KMS-11 (cell line): ENCODE measurements around the gene SLC29A3.
A peak's percentile ranks its signal among the peaks of the same experiment; 100 is the strongest.

Experiments
- H2AFZ ChIP-seq: fragments of 200-600 bp; sonication (generic); 2 replicates; pipeline ENCODE4 v1.6.1; 2016; ENCODE audit warnings: antibody characterized with exemption, mixed run types, low read depth
- H3K27ac ChIP-seq: fragments of 200-600 bp; sonication (generic); 2 replicates; pipeline ENCODE4 v1.6.1; 2016; ENCODE audit warnings: mild to moderate bottlenecking, mixed run types
- H3K27me3 ChIP-seq: fragments of 200-600 bp; sonication (generic); 2 replicates; pipeline ENCODE4 v1.6.1; 2017; ENCODE audit warnings: mild to moderate bottlenecking, low read depth, mixed run types, moderate library complexity; ENCODE audit not compliant: insufficient read depth
- H3K36me3 ChIP-seq: fragments of 200-600 bp; sonication (generic); 2 replicates; pipeline ENCODE4 v1.6.1; 2017; ENCODE audit warnings: mild to moderate bottlenecking, mixed run types; ENCODE audit not compliant: insufficient read depth
- H3K4me1 ChIP-seq: fragments of 200-600 bp; sonication (generic); 2 replicates; pipeline ENCODE4 v1.6.1; 2016; ENCODE audit warnings: mild to moderate bottlenecking, low read depth, mixed run types; ENCODE audit not compliant: poor library complexity, severe bottlenecking
- H3K4me2 ChIP-seq: fragments of 200-600 bp; sonication (generic); 2 replicates; pipeline ENCODE4 v1.7.0; 2016; ENCODE audit warnings: mild to moderate bottlenecking, mixed run types
- H3K4me3 ChIP-seq: fragments of 200-600 bp; sonication (generic); IDR thresholded peaks from 2 replicates; pipeline ENCODE4 v1.6.1; 2017; ENCODE audit warnings: low read depth, low read length, mixed read lengths; ENCODE audit not compliant: insufficient read depth
- H3K79me2 ChIP-seq: fragments of 200-600 bp; sonication (generic); 2 replicates; pipeline ENCODE4 v1.6.1; 2016; ENCODE audit warnings: low read depth, mixed run types; ENCODE audit not compliant: insufficient read depth
- H3K9ac ChIP-seq: fragments of 200-600 bp; sonication (generic); 2 replicates; pipeline ENCODE4 v1.6.1; 2016; ENCODE audit warnings: mild to moderate bottlenecking, mixed run types
- H4K20me1 ChIP-seq: fragments of 200-600 bp; sonication (generic); 2 replicates; pipeline ENCODE4 v1.6.1; 2016; ENCODE audit warnings: mild to moderate bottlenecking, mixed run types; ENCODE audit not compliant: insufficient read depth
- CTCF ChIP-seq: fragments of 200-600 bp; sonication (generic); conservative IDR thresholded peaks from 2 replicates; pipeline ENCODE4 v1.6.1; 2017; ENCODE audit warnings: low read depth, mild to moderate bottlenecking, antibody characterized with exemption, low read length, moderate library complexity, mixed read lengths

SLC29A3 gene

DNA sequence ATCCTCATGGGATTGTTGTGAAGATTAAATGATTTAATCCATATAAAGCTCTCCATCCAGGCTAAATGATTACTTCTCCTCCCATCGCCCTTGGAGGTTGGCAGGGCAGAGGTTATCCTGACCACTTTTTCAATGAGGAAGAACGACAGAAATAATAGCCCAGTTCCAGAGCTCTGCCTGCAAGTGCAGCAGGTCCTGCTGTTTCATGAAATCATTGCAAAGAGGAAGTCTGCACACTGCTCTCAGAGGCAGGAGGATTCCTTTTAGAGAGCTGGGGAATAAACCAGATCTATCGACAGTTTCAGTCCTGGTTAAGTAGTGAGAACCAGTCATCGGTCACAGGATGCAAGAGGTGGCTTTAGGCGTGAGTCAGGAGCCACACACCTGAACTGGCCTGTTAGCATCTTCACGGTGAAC lies 52.7 kb downstream of the SLC29A3 start:
- H2AFZ ChIP-seq = no peak overlapping the region
- H3K4me1 ChIP-seq = no peaks in the 10 kb centered on the region
- H3K27ac ChIP-seq = no peak overlapping the region
- H3K36me3 ChIP-seq = no peaks in the 10 kb centered on the region
- no peaks in the 10 kb centered on the region for H3K27me3 ChIP-seq
- H3K79me2 ChIP-seq = no peaks in the 10 kb centered on the region
- no peaks in the 10 kb centered on the region for H4K20me1 ChIP-seq
- H3K4me2 ChIP-seq = no peak overlapping the region
- no peak overlapping the region for H3K9ac ChIP-seq
- TF ChIP-seq CTCF = no peak
- H3K4me3 ChIP-seq = no peak overlapping the region

DNA sequence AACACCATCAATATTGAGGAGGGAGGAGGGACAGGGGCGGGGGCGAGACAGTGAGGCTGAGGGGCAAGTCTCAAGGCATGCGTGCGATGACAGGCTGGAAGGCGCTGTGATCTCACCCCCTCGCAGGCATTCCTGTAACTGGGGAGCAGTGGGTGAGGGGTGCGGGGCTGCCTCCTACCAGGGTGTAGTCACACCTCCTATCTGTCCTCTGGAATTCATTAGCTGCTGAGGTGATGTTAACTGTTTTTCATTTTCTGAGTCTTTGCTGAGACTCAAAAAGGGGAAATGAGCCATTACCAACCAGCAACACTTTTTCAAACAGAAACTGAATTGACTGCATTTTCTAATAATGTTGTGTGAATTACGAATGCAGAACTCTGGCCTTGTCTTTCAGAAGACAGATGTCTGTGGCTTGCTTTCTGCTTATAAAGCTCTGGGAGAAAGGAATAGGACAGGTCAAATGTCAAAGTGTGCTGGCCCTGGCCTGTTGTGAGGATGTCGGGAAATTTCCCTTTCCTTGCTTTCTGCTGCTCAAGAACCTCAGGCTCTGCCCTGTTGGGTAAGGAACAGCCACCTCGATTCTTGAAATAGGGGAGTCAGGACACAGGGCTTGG lies 53.9 kb downstream of the SLC29A3 start:
- Histone ChIP-seq H3K27ac (no peak overlapping the region), H3K27me3 (no peaks in the 10 kb centered on the region), H3K4me1 (peaks cover 5% of the 10 kb centered on the region), H3K79me2 (no peaks in the 10 kb centered on the region), H3K9ac (no peak overlapping the region), H4K20me1 (no peaks in the 10 kb centered on the region), H3K4me3 (no peak overlapping the region), H2AFZ (no peak overlapping the region), H3K4me2 (no peak overlapping the region), H3K36me3 (no peaks in the 10 kb centered on the region)
- TF ChIP-seq CTCF = no peak

DNA sequence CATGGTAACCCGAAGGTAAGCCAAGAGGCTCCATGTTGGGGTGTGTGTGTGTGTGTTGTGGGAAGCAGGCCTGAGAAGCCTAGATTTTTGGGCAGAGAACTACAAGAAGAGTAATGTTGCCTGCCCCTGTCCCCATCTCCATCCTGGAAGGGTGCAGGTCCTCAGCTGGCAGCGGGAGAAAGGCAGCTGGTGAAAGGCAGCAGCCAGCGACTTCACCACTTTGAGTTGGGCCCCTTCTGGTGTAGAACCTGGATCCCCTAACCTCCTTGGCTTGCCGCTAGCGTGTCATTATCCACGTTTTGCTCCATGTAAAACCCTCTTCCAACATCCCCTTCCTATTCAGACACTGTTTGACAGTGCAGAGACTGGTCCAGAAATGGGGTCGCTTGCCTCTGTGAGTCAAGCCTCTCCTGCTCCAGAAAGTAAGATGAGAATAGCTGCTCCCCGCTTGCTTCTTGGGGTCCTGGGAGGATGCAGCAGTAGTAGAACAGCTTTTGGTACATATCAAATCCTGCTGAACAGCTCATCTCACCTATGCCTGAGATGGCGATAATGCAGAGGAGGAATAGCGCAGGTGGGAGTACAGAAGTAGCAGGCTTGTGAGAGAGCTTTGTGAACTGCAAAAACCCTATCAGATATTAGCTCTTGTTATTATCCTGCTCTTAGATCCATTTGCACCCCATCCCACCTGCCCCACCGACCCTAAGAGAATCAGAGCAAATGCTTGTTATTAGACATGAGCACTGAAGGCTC lies 55.6 kb downstream of the SLC29A3 start:
- H3K4me3 ChIP-seq = no peak overlapping the region
- H2AFZ ChIP-seq = no peak overlapping the region
- no peaks in the 10 kb centered on the region for H3K36me3 ChIP-seq
- no peak overlapping the region for H3K27ac ChIP-seq
- H4K20me1 ChIP-seq = no peaks in the 10 kb centered on the region
- no peak overlapping the region for H3K9ac ChIP-seq
- no peaks in the 10 kb centered on the region for H3K79me2 ChIP-seq
- no peaks in the 10 kb centered on the region; the same call in 1 of the 2 replicates for H3K27me3 ChIP-seq
- no peak overlapping the region for H3K4me2 ChIP-seq
- TF ChIP-seq CTCF = no peak
- peaks cover 5% of the 10 kb centered on the region for H3K4me1 ChIP-seq

DNA sequence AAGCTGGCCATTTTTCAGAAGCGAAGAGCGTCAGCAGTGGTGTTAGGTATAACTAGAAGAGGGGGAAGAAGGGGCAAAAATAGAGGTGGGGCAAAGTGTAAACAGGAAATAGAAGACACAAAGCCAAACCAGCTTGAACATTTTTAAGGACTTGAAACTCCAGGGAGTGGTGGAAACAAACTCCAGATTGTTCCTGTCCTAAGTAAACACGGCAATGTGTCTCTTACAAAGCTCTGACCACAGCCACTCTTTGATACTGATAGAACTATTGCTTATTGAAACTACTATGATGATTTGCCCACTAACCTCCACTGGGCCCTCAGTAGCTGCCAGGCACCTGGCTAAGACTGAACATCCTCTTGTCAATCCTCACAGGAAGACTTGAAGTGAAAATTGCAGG lies 56.9 kb downstream of the SLC29A3 start:
- no peaks in the 10 kb centered on the region for H3K36me3 ChIP-seq
- no peak overlapping the region for H3K27ac ChIP-seq
- H3K27me3 ChIP-seq = no peaks in the 10 kb centered on the region; the same call in 1 of the 2 replicates
- no peak overlapping the region for H3K9ac ChIP-seq
- H3K79me2 ChIP-seq = no peaks in the 10 kb centered on the region
- H2AFZ ChIP-seq = peak overlapping the region; percentile 68; the same call in 1 of the 2 replicates
- peaks cover 5% of the 10 kb centered on the region for H3K4me1 ChIP-seq
- H3K4me3 ChIP-seq = no peak overlapping the region
- no peak overlapping the region for H3K4me2 ChIP-seq
- H4K20me1 ChIP-seq = no peaks in the 10 kb centered on the region
- no peak for TF ChIP-seq CTCF
